Neural cell (in vitro differentiated cells): Measurements from ENCODE around the gene HECW1.

ENCODE experiments used
- EP300 ChIP-seq: fragments of 450-650 bp; conservative IDR thresholded peaks from 2 replicates; pipeline ENCODE4 v1.6.1; 2014; ENCODE audit warnings: antibody characterized with exemption, mild to moderate bottlenecking, moderate library complexity; ENCODE audit not compliant: poor library complexity, severe bottlenecking
- EZH2 ChIP-seq: fragments of 200-600, 300-800 bp; shearing (Covaris generic), sonication (generic); IDR thresholded peaks from 2 replicates; pipeline ENCODE4 v1.6.1; 2014; ENCODE audit warnings: antibody characterized with exemption, low read length, borderline replicate concordance, mild to moderate bottlenecking; ENCODE audit not compliant: insufficient read depth, poor library complexity, severe bottlenecking
- POLR2AphosphoS5 ChIP-seq: IDR thresholded peaks from 2 replicates; pipeline ENCODE4 v1.6.1; 2012
- RAD21 ChIP-seq: fragments of 450-650 bp; conservative IDR thresholded peaks from 2 replicates; pipeline ENCODE4 v1.6.1; 2014; ENCODE audit warnings: antibody characterized with exemption, mild to moderate bottlenecking, moderate library complexity
- SMC3 ChIP-seq: fragments of 450-650 bp; conservative IDR thresholded peaks from 2 replicates; pipeline ENCODE4 v1.6.1; 2014; ENCODE audit warnings: antibody characterized with exemption, mild to moderate bottlenecking, moderate library complexity; ENCODE audit not compliant: poor library complexity
- TAF1 ChIP-seq: IDR thresholded peaks from 2 replicates; pipeline ENCODE4 v1.6.1; 2012; ENCODE audit warnings: low read depth
- TF ChIP-seq, protein P1 (sequence below): fragments of 450-650 bp; IDR thresholded peaks from 2 replicates; pipeline ENCODE4 v1.5.1; 2014; ENCODE audit warnings: antibody characterized with exemption, mild to moderate bottlenecking, moderate library complexity; ENCODE audit not compliant: poor library complexity, severe bottlenecking
- TF ChIP-seq, protein P2 (sequence below): IDR thresholded peaks from 2 replicates; pipeline ENCODE4 v1.6.1; 2012; ENCODE audit warnings: borderline replicate concordance

DNA sequence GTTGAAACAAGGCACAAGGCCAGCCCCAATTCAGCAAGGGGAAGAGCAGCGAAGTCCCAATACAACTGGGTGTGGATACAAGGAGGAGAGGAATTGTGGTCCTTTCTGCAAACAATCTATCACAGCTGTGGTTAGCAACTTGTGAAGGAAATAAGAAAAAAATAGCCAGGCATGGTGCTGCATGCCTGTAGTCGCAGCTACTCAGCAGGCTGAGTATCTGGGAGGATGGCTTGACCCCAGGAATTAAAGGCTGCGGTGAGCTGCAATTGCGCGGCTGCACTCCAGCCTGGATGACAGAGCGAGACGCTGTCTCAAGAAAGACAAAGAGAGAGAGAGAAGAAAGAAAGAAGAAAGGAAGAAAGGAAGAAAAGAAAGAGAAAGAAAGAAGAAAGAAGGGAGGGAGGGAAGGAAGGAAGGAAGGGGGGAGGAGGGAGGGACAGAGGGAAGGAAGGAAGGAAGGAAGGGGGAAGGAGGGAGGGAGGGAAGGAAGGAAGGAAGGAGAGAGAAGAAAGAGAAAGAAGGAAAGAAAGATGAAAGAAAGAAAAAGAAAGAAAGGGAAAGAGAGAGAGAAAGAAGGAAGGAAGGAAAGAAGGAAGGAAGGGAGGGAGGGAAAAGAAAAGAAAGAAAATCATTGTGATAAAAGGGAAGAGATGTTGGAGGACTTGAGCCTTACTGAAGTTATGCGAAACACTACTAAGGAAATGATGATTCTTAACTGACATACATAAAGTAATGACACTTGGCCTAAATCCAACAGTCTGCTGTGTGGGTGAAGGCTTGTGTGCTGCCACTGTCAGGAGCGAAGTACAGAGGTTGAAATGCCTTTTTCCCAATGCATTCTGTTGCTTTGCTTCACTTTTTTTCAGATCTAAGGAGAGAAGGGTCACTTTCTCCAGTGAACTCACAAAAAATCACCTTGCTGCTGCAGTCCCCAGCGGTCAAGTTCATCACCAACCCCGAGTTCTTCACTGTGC, 353.4 kb downstream of the HECW1 start:
- TF ChIP-seq, protein P1, sequence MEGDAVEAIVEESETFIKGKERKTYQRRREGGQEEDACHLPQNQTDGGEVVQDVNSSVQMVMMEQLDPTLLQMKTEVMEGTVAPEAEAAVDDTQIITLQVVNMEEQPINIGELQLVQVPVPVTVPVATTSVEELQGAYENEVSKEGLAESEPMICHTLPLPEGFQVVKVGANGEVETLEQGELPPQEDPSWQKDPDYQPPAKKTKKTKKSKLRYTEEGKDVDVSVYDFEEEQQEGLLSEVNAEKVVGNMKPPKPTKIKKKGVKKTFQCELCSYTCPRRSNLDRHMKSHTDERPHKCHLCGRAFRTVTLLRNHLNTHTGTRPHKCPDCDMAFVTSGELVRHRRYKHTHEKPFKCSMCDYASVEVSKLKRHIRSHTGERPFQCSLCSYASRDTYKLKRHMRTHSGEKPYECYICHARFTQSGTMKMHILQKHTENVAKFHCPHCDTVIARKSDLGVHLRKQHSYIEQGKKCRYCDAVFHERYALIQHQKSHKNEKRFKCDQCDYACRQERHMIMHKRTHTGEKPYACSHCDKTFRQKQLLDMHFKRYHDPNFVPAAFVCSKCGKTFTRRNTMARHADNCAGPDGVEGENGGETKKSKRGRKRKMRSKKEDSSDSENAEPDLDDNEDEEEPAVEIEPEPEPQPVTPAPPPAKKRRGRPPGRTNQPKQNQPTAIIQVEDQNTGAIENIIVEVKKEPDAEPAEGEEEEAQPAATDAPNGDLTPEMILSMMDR = no peak
- no peak for TF ChIP-seq POLR2AphosphoS5
- no peak for TF ChIP-seq EP300
- TF ChIP-seq RAD21 = no peak
- no peak for TF ChIP-seq EZH2
- TF ChIP-seq, protein P2, sequence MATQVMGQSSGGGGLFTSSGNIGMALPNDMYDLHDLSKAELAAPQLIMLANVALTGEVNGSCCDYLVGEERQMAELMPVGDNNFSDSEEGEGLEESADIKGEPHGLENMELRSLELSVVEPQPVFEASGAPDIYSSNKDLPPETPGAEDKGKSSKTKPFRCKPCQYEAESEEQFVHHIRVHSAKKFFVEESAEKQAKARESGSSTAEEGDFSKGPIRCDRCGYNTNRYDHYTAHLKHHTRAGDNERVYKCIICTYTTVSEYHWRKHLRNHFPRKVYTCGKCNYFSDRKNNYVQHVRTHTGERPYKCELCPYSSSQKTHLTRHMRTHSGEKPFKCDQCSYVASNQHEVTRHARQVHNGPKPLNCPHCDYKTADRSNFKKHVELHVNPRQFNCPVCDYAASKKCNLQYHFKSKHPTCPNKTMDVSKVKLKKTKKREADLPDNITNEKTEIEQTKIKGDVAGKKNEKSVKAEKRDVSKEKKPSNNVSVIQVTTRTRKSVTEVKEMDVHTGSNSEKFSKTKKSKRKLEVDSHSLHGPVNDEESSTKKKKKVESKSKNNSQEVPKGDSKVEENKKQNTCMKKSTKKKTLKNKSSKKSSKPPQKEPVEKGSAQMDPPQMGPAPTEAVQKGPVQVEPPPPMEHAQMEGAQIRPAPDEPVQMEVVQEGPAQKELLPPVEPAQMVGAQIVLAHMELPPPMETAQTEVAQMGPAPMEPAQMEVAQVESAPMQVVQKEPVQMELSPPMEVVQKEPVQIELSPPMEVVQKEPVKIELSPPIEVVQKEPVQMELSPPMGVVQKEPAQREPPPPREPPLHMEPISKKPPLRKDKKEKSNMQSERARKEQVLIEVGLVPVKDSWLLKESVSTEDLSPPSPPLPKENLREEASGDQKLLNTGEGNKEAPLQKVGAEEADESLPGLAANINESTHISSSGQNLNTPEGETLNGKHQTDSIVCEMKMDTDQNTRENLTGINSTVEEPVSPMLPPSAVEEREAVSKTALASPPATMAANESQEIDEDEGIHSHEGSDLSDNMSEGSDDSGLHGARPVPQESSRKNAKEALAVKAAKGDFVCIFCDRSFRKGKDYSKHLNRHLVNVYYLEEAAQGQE = no peak
- TF ChIP-seq SMC3 = no peak
- TF ChIP-seq TAF1 = no peak
